Measurements from ENCODE around the gene KLHL10. TPM values are rescaled to one million over a fixed set of nuclear protein-coding genes. Genes with fewer than 3 reads are reported as not detected.
A peak's percentile ranks its signal among the peaks of the same experiment; 100 is the strongest.
"Not testable (repeated sequence)": the region's sequence is repeated elsewhere in the genome, so short reads cannot be mapped to it uniquely, and the experiment has no call there.

The KLHL10 gene
- total RNA-seq, 1 experiment from 2014 or later, result not detected

DNA sequence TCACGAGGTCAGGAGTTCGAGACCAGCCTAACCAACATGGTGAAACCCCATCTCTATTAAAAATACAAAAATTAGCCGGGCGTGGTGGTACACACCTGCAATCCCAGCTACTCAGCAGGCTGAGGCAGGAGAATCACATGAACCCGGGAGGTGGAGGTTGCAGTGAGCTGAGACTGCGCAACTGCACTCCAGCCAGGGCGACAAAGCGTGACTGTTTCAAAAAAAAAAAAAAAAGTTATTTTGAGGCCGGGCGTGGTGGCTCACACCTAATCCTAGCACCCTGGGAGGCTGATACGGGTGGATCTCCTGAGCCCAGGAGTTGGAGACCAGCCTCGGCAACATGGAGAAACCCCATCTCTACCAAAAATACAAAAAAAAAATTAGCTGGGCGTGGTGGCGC, 13.8 kb downstream of the KLHL10 start:
- not testable (repeated sequence) for DNase-seq (ENCODE audit: low read depth)

DNA sequence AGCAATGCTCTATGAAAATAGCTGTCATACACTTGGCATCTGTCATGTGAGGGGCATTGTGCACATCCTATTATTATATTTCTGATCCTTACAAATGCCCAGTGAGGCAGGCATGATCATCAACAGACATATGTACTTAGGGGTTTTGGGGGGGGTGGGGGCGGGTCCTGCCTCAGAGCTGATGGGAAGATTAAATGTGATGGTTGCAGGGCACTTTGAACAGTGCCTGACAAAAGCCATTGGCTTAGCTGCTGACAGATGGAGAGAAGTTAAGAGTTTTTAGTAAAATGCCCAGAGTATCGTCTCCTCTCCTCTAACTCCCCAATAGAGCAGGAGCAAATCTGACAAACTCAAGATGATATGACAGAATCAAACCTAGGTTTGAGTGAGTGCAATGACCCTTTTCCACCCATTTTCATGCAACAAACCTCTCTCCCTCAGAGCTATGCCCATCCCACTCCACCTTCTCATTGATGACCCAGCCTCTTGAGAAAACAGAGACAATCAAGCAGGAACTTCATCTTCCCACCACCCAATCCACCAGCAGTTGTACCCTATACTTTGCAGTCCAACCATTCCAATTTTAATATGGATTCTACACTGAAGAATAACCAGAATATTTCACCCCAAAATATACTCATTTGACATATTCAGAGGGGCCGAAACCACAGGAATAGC, 22.8 kb downstream of the KLHL10 start:
- no peak for DNase-seq (ENCODE audit: low read depth)

DNA sequence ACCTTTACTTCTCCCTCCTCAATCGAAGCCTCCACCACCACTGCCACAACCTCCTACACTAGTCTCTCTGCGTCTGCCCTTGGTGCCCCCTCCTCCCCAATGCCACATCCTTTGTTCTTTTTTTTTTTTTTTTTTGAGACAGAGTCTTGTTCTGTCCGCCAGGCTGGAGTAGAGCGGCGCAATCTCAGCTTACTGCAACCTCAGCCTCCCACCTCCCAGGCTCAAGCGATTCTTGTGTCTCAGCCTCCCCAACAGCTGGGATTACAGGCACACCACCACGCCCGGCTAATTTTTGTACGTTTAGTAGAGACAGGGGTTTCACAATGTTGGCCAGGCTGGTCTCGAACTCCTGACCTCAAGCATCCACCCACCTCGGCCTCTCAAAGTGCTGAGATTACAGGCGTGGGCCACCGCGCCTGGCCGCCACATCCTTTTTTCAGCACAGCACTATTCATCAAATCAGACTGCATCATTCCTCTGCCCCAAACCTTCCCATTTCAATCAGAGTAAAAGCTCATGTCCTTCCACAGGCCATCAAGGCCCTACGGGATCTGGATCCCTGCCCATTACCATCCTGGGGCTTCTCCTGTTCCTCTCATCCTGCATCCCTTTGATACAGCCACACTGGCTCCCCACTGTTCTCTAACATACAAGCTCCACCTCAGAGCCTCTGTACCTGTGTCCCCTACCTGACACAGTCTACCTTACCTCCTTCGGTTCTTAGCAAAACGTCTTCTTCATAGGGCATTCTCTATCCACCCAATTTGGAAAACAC, 25.6 kb downstream of the KLHL10 start:
- no peak for DNase-seq (ENCODE audit: low read depth)

GRCh38 chr17:41864498-41864835, 26.8 kb downstream of the KLHL10 start:
- DNase-seq (ENCODE audit: low read depth), result no peak

DNA sequence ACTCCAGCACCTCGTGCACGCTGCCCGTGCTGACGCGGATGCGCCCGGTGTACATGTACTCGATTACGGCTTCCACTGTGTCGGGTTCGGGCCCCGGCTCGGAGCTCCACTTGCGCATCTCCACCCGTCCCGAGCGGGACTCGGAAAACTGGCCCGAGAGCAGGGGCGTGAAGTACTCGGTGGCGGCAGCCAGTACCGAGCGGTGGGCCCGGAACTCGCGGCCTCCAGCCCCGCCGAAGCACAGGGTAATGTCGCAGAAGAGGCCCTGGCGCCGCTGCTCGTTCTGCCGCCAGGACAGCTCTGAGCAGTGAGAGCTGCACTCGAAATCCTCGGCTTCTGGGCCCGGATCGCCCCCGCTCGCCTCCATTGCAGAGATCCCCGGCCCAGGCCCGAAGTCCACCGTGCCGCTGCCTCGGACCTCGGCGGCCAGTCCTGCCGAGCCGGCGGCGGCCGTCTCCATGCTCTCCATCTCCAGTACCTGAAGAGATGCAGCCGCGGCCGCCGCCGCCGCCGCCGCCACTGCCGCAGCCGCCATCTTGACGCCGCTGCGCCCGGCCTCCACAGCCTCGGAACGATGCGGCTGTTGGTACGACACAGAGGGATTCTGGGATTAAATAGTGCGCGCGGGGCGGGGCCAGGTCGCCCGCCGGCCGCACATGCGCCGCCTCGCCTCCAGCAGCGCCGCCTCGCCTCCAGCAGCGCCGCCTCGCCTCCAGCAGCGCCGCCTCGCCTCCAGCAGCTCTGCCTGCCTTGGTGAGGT, 27.4 kb downstream of the KLHL10 start, which contains the start of gene KLHL11:
KLHL11 (minus strand) TSS at position 588 of the 760 bp plus-strand sequence; CDS start at position 535, 53 bp downstream.
- DNase-seq (ENCODE audit: low read depth), result peak; percentile 86

GRCh38 chr17:41865596-41865893, 27.9 kb downstream of the KLHL10 start:
- DNase-seq (ENCODE audit: low read depth), result no peak

DNA sequence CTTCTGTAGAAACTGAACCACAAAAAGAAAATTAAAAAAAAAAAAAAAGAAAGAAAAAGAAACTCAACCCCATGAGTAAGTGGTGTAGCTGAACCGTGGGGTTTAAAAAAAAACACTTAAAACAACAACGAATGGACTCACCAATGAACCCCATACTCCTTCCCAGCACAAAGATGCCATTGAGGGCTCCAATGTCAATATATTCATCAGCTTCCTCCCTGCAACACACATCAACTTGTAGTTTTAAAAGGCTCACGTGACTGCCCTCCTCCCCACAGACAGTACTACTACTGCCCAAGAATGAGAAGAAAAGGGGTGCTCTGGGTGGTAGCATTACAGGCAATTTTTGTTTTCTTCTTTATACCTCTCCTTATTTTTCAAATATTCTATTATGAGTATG, 30.9 kb downstream of the KLHL10 start:
- no peak for DNase-seq (ENCODE audit: low read depth)

DNA sequence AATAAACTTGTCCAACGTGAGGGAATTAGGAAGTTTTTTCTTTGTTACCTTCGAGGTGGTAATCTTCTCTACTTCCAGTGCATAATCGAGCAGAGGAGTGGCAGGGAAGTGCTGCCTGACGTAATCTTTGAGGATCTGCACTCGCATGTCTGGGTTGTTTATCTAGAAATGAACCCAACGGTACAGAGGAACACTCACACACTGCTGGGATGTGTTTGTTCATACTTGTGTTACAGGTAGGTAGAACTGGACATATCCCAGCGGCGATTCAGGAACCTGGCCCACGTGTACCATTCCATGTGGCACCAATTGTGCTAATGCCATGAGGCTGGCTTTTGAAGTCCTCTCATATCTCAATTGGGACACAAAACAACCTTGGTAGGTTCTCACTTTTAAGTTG, 31.8 kb downstream of the KLHL10 start:
- no peak for DNase-seq (ENCODE audit: low read depth)

GRCh38 chr17:41870097-41870496, 32.5 kb downstream of the KLHL10 start:
- no peak for DNase-seq (ENCODE audit: low read depth)

DNA sequence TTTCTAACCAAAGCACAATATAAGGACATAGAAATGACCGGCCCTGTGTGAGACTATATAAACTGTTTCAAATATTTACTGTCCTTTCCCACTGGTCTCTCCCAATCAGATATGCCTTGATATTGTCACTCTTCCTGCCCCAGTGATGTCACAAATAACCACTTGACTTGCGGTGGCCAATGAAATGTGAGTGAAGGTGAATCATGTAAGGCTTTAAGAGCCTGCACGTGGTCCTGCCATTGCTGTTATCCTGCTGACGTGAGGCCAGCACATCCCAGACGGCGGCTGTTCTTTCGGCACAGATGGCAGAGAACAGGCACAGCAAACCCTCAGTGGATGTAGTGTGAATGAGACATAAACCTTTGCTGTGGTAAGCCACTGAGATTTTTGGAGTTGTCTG, 33.0 kb downstream of the KLHL10 start:
- no peak for DNase-seq (ENCODE audit: low read depth)

DNA sequence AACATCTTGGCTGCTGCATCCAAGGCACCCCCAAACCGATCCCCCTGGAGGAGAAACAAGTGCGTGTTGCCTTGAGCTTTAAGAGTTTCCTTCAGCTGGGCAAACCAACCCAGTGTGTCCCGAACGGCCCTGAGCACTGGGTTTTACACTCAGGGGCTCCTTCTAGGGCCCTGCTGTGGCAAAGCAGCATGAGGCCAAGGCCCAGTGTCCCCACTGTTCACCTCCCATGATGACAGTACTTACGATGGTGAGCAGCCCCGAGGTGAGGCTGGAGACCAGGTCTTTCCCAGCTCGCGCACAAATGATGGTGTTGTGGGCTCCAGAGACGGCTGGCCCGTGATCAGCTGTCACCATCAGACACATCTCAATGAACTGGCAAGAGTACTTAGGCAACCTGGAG, 34.2 kb downstream of the KLHL10 start:
- DNase-seq (ENCODE audit: low read depth), result no peak

GRCh38 chr17:41873559-41874292, 36.1 kb downstream of the KLHL10 start:
- DNase-seq (ENCODE audit: low read depth), result no peak

DNA sequence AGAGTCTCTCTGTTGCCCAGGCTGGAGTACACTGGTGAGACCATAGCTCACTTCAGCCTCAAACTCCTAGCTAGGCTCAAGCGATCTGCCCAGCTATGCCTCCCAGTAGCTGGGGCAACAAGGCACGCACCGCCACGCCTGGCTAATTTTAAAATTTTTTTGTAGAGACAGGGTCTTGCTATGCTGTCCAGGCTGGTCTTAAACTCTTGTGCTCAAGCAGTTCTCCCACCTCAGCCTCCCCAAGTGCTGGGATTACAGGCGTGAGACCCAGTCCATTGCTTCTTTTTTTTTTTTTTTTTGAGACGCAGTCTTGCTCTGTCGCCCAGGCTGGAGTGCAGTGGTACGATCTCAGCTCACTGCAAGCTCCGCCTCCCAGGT, 36.7 kb downstream of the KLHL10 start:
- not testable (repeated sequence) for DNase-seq (ENCODE audit: low read depth)

- no peak for DNase-seq (ENCODE audit: low read depth)
Observed at GRCh38 chr17:41880130-41880529, 42.5 kb downstream of the KLHL10 start.

DNA sequence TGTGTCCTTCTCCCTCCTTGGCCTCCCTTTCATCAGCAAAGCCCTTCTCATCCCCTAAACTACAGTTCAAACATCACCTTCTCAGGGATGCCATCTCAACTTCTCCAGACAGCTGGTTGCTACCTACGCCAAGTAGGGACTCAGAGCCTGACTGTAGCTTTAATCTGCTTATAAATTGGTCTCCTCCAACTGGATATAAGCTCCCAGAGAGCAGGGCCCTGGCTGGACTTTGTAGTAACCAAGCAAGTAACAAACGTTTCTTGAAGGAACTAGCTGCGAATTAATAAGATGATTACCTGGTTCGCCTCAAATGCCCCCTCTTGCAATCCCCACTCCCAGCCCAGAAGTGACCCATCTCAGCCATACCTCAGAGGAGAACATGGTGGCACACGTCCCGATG, 45.1 kb downstream of the KLHL10 start:
- no peak for DNase-seq (ENCODE audit: low read depth)

DNA sequence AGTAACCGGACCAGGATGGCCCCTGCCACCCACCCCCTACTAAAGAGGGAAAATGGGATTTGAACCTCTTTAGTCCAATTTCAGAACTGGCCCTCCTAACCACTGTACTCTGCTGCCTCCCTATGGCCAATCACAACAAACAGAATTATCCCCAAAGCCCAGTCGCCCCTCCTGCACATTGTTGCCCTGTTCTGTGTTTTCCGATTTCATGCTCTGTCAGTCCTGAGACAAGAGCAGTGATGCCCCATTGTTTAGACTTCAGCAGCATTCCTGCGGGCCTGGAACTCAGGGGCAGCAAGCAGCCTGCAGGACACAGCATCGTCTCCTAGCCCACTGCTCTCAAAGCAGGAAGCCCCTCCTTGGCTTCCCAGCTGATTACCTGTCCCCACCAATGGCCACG, 48.1 kb downstream of the KLHL10 start:
- DNase-seq (ENCODE audit: low read depth), result no peak

- no peak for DNase-seq (ENCODE audit: low read depth)
Observed at GRCh38 chr17:41888332-41888965, 50.8 kb downstream of the KLHL10 start.

- DNase-seq (ENCODE audit: low read depth), result no peak
Observed at GRCh38 chr17:41891135-41892020, 53.8 kb downstream of the KLHL10 start.

GRCh38 chr17:41892021-41892376, 54.4 kb downstream of the KLHL10 start:
- no peak for DNase-seq (ENCODE audit: low read depth)

- DNase-seq (ENCODE audit: low read depth), result no peak
Observed at GRCh38 chr17:41893384-41893783, 55.8 kb downstream of the KLHL10 start.

Measured in LHCN-M2 (cell line).